DND-41 (cell line): ENCODE results near the gene SND1.

ENCODE experiments used
- CTCF ChIP-seq: IDR thresholded peaks from 2 replicates; pipeline ENCODE4 v1.5.1; 2012; ENCODE audit warnings: borderline replicate concordance, low read length, moderate library complexity, mild to moderate bottlenecking; ENCODE audit not compliant: poor library complexity, severe bottlenecking; ENCODE audit errors: extremely low read depth
- EZH2 ChIP-seq: IDR thresholded peaks from 3 replicates; pipeline ENCODE4 v1.6.1; 2012; ENCODE audit warnings: borderline replicate concordance, low read depth, mild to moderate bottlenecking, moderate library complexity, low read length, inconsistent platforms; ENCODE audit not compliant: severe bottlenecking

DNA sequence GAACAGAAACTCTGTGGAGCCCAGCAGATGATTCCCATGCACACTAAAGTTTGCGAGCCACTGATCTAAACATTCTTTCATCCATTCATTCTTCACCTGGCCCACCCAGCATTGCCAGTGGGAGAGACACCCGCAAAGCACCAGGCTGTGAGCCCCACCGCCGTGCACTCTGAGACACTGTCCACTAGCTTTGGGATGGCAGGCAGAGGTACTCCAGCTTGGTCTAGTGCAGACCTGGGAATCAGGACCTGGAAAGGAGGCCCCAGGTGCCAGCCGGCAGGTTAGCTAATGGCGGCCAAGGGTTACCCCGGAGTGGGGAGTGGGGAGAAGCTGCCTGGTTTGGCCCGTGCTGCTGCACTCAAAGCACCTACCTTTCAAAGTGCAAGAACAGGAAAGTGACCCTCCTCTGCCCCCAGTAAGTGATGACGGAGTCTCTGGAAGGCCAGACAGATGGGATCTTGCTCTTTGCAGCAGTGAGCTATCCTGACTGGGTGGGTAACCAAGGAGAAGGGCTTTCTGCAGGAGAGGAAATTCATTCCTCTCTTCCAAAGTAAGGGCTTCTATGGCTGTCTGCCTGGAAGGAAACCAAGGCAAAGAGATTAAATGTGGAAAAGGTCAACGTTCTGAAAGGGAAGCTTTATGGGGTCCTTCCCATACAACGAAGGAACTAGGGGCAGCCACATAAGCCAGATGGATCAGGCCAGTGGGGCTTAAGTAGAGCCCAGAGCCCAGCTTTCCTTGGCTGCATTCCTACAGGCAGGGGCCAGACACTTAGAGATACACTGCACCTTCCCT, 453.4 kb downstream of the SND1 start:
- TF ChIP-seq EZH2 (no peak), CTCF (no peak)
